ENCODE results near the gene KRT77. TPM values are rescaled to one million over a fixed set of nuclear protein-coding genes. Genes with fewer than 3 reads are reported as not detected.

The KRT77 gene
- total and polyA plus RNA-seq, 4 donors = not detected

GRCh38 chr12:52749827-52750226, 46.5 kb upstream of the KRT77 start:
- Histone ChIP-seq H3K9me3 (ENCODE audit: control insufficient read depth in 4 of 4, insufficient read depth in 3 of 4, low read length in 3 of 4) (peaks cover 0 to 8% (median 0%) of the 10 kb centered on the region in 4 donors), H3K4me1 (ENCODE audit: control insufficient read depth in 5 of 5, insufficient read depth in 5 of 5, low read length in 5 of 5) (peaks cover 0 to 3% (median 0%) of the 10 kb centered on the region in 5 donors), H3K36me3 (ENCODE audit: control insufficient read depth in 4 of 4, insufficient read depth in 4 of 4, low read length in 4 of 4) (no peaks in the 10 kb centered on the region), H3K27ac (ENCODE audit: low read depth in 1 of 2, low read length in 1 of 2) (no peak overlapping the region), H3K4me3 (no peak overlapping the region), H3K27me3 (ENCODE audit: control insufficient read depth in 3 of 3, insufficient read depth in 3 of 3, low read length in 2 of 3) (peaks cover 0 to 7% (median 0%) of the 10 kb centered on the region in 3 donors), H3K9ac (ENCODE audit: insufficient read depth in 1 of 2, low read length in 2 of 2) (no peak overlapping the region)
- DNase-seq (no peak), ATAC-seq (ENCODE audit: insufficient read depth, low FRiP score) (no peak)
- 81 to 82% methylated on average over 3 of the region's 3 CpGs for WGBS, 2 donors
- TF ChIP-seq CTCF (IDR thresholded peaks at IDR 0.05; ENCODE audit: control extremely low read depth, extremely low read depth) = no peak

- DNase-seq (no peak), ATAC-seq (ENCODE audit: insufficient read depth, low FRiP score) (no peak)
- no peaks in the 10 kb centered on the region for H3K4me1 ChIP-seq (ENCODE audit: control insufficient read depth in 5 of 5, insufficient read depth in 5 of 5, low read length in 5 of 5)
- H3K4me3 ChIP-seq = no peak overlapping the region
- TF ChIP-seq CTCF (IDR thresholded peaks at IDR 0.05; ENCODE audit: control extremely low read depth, extremely low read depth) = no peak
- H3K36me3 ChIP-seq (ENCODE audit: control insufficient read depth in 4 of 4, insufficient read depth in 4 of 4, low read length in 4 of 4) = no peaks in the 10 kb centered on the region
- no peak overlapping the region for H3K27ac ChIP-seq (ENCODE audit: low read depth in 1 of 2, low read length in 1 of 2)
- WGBS, 2 donors = 39 to 53% methylated on average over 14 of the region's 14 CpGs
- no peak overlapping the region for H3K9ac ChIP-seq (ENCODE audit: insufficient read depth in 1 of 2, low read length in 2 of 2)
- peaks cover 0 to 7% (median 0%) of the 10 kb centered on the region in 4 donors for H3K9me3 ChIP-seq (ENCODE audit: control insufficient read depth in 4 of 4, insufficient read depth in 3 of 4, low read length in 3 of 4)
- peaks cover 0 to 7% (median 0%) of the 10 kb centered on the region in 3 donors for H3K27me3 ChIP-seq (ENCODE audit: control insufficient read depth in 3 of 3, insufficient read depth in 3 of 3, low read length in 2 of 3)
Observed at GRCh38 chr12:52748578-52748977, 45.3 kb upstream of the KRT77 start.

- no peaks in the 10 kb centered on the region for H3K36me3 ChIP-seq (ENCODE audit: control insufficient read depth in 4 of 4, insufficient read depth in 4 of 4, low read length in 4 of 4)
- no peak for TF ChIP-seq CTCF (IDR thresholded peaks at IDR 0.05; ENCODE audit: control extremely low read depth, extremely low read depth)
- peaks cover 0 to 3% (median 0%) of the 10 kb centered on the region in 3 donors for H3K27me3 ChIP-seq (ENCODE audit: control insufficient read depth in 3 of 3, insufficient read depth in 3 of 3, low read length in 2 of 3)
- no peak overlapping the region for H3K27ac ChIP-seq (ENCODE audit: low read depth in 1 of 2, low read length in 1 of 2)
- no peak overlapping the region for H3K4me3 ChIP-seq
- no peaks in the 10 kb centered on the region for H3K4me1 ChIP-seq (ENCODE audit: control insufficient read depth in 5 of 5, insufficient read depth in 5 of 5, low read length in 5 of 5)
- DNase-seq = no peak
- H3K9ac ChIP-seq (ENCODE audit: insufficient read depth in 1 of 2, low read length in 2 of 2) = no peak overlapping the region
- ATAC-seq (ENCODE audit: insufficient read depth, low FRiP score) = no peak
- WGBS, 2 donors = 74 to 81% methylated on average over 5 of the region's 5 CpGs
- H3K9me3 ChIP-seq (ENCODE audit: control insufficient read depth in 4 of 4, insufficient read depth in 3 of 4, low read length in 3 of 4) = peaks cover 0 to 6% (median 0%) of the 10 kb centered on the region in 4 donors
Observed at GRCh38 chr12:52745554-52745953, 42.2 kb upstream of the KRT77 start.

Measured in lung (tissue), 12 donors.